RPMI7951 (cell line): ENCODE results near the gene CD247. TPM values are rescaled to one million over a fixed set of nuclear protein-coding genes. Genes with fewer than 3 reads are reported as not detected.

Experiments
- DNase-seq: peaks from one replicate; pipeline ENCODE4 v3.0.0-alpha.2; 2012; ENCODE audit warnings: low read depth
- total RNA-seq: library from RNA; depleted of rRNA; stranded (reverse); fragments of >200 nt; shearing (Covaris generic); gene quantifications from 2 replicates; pipeline ENCODE4 v1.2.3, GENCODE V29; 2014

CD247 gene
- total RNA-seq, 1 experiment from 2014 or later = not detected

GRCh38 chr1:167489571-167490340, 28.6 kb downstream of the CD247 start:
- no peak for DNase-seq

GRCh38 chr1:167488786-167489185, 29.5 kb downstream of the CD247 start:
- no peak for DNase-seq

GRCh38 chr1:167487614-167488013, 30.7 kb downstream of the CD247 start:
- no peak for DNase-seq

GRCh38 chr1:167486090-167486824, 32.1 kb downstream of the CD247 start:
- no peak for DNase-seq

GRCh38 chr1:167484726-167485502, 33.4 kb downstream of the CD247 start:
- DNase-seq = no peak

GRCh38 chr1:167483790-167484189, 34.5 kb downstream of the CD247 start:
- DNase-seq = no peak

- DNase-seq = no peak
Observed at GRCh38 chr1:167482184-167482583, 36.1 kb downstream of the CD247 start.

- no peak for DNase-seq
Observed at GRCh38 chr1:167479331-167479979, 38.9 kb downstream of the CD247 start.

- no peak for DNase-seq
Observed at GRCh38 chr1:167477986-167478385, 40.3 kb downstream of the CD247 start.

- DNase-seq = no peak
Observed at GRCh38 chr1:167476061-167476460, 42.3 kb downstream of the CD247 start.

GRCh38 chr1:167474191-167474641, 44.1 kb downstream of the CD247 start:
- no peak for DNase-seq

GRCh38 chr1:167473761-167474160, 44.6 kb downstream of the CD247 start:
- no peak for DNase-seq

GRCh38 chr1:167472752-167473521, 45.4 kb downstream of the CD247 start:
- no peak for DNase-seq

- no peak for DNase-seq
Observed at GRCh38 chr1:167471568-167471967, 46.8 kb downstream of the CD247 start.

GRCh38 chr1:167469280-167469965, 48.9 kb downstream of the CD247 start:
- no peak for DNase-seq

GRCh38 chr1:167467752-167468151, 50.6 kb downstream of the CD247 start:
- DNase-seq = no peak

- no peak for DNase-seq
Observed at GRCh38 chr1:167467126-167467710, 51.1 kb downstream of the CD247 start.

- no peak for DNase-seq
Observed at GRCh38 chr1:167465743-167466142, 52.6 kb downstream of the CD247 start.

- no peak for DNase-seq
Observed at GRCh38 chr1:167465018-167465417, 53.3 kb downstream of the CD247 start.
